Tongue (tissue), 2 donors: ENCODE data around the gene ARL4A. TPM values are rescaled to one million over a fixed set of nuclear protein-coding genes. Genes with fewer than 3 reads are reported as not detected.

Experiments
- DNase-seq: peaks from one replicate; pipeline ENCODE4 v3.0.0-alpha.2; 2015
- total RNA-seq: library from RNA; depleted of rRNA; stranded (reverse); fragments of >200 nt; gene quantifications from one replicate; pipeline ENCODE4 v1.2.3, GENCODE V29; 2014

ARL4A gene
- total RNA-seq, 1 donor from 2014 or later: 34.3 TPM

DNA sequence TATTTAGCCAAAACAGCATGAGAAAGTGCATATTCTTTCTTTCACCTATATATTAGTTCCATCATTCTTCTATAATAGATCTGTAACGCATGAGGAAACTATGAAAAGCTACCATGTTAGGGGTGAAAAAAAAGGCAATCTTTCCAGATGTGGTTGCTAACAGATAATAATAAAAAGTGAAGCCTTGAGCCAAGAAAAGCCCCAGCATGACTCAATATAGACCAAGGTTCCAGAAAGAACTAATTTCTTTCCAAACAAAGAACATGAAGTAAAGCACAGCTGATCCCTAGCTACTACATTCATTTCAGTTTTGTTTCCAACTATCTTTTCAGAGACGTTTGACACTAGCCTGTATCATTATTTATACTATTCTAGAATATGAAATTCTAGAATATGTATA, 16.4 kb downstream of the ARL4A start:
- DNase-seq: no peak

DNA sequence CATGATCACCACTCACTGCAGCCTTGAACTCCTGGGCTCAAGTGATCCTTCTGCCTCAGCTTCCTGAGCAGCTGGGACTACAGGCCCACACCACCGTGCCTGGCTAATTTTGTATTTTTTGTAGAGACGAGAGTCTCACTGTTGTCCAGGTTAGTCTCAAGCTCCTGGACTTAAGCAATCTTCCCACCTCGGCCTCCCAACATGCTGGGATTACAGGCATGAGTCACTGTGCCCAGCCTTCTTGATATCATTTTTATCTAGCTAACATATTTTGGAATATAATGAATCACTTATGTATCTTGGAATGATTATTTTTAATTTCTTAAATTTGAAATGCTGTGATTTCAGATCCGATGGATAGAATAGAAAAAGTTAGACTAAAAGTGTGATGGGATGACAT, 18.4 kb downstream of the ARL4A start:
- DNase-seq: no peak

DNA sequence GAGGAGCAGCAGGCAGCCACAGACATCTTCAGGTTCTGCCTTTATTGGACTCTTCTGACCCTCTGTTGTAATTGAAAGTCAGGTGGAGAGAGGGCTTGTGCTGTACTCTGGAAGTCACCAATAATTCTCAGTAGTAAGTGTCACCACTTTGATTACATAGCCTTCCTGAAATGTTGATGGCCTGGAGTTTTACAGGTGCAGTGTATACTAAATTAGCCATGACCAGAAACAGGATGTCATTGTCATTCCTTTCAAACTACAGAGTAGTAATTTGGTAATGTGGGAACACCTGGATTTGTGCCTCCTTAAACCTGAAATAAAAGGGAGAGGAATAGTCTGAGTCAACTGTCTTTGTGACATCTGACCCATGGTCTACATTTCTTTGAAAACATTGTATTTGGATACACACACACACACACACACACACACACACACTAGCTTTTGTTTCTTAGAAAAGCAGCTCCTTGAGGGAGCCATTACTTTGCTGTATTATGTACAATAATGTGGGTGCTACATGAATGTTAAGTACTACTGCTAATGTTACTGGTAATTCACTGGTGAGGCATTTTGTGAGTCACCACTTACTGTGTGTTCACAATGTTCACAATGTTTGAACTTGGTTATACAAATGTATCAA, 19.6 kb downstream of the ARL4A start:
- no peak for DNase-seq

DNA sequence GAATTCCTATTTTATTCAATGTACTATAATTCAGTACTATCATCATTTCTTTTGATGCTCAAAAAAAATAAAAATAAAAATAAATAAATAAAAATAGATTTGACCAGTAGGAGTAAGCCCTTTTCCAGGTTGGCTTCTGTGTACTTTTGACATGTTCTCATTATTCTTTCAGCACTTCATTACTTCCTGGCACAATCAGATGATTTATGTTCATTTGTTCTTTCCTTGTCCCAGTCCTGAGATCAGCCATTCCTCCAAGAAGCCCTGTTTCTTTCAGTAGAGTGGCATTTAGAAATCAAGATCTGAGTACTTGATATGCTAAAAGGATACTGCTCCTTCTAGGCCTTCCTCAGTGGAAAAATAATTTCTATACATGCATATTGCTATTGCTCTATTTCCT, 20.9 kb downstream of the ARL4A start:
- DNase-seq: no peak

DNA sequence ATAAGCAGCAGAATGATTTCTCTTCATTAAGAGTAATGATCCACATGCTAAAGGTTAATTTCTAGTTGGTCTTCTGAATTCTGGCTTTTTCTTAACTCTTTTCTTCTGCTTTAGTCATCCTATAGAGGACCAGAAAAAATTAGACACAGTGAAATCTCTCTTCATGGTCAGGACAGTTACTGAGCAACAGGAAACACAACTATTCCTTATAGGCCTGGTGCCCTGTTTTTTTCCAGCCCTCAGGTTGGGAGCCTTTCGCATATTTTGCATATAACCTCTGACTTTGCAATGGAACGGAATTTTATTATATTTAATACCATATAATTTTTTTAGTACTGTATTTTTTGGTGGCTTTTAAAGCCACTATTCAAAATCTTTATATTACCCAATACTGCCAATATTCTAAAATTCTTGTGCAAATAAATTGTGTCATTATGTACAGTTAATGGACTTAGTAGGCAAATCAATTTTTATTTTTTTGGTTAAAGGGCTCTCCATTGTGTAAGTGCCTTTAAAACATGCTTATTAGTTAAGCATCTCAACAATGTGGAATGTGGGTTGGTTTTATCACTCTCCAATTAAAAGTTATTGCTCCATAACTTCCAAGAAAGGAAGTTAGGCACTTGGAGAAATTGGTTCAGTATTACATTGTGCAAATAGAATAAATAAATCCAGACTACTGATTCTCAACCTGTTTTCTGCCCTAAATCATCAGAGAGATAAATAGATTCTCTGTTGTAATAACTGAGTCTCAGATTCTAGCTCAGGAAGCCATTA, 22.5 kb downstream of the ARL4A start:
- no peak for DNase-seq

DNA sequence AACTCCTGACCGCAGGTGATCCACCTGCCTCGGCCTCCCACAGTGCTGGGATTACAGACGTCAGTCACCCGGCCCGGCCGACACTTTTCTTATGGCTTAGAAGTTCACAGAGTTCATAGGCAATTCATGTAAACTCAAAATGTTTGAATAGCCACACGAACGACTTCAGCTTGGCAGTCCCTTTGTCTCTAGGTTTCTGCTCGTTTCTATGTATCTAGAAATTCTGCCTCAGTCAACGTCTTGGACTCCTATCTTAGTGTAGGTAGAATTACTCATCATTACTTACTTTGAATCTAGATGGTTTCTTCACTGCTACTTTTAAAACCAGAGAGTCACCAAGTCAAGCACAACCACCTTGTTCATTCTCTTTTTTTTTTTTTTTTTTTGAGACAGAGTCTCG, 23.7 kb downstream of the ARL4A start:
- DNase-seq: no peak

DNA sequence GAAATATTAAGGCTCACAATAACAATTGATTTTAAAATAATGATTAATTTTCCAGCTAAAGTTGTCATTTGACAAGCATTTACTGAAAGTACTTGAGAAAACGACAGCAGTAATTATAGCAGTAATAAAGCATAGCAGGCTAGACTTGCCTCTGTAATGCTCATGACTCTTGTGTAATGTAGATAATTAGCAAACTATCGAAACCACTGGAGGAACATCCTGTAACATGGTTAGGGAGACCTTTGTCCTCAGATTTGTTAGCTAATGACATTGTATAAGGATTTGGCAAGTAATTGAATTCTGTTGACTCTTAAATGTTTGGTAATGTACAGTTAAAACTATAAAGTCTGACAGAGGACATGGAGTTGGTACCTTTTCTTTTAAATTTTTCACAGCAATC, 24.8 kb downstream of the ARL4A start:
- no peak for DNase-seq

DNA sequence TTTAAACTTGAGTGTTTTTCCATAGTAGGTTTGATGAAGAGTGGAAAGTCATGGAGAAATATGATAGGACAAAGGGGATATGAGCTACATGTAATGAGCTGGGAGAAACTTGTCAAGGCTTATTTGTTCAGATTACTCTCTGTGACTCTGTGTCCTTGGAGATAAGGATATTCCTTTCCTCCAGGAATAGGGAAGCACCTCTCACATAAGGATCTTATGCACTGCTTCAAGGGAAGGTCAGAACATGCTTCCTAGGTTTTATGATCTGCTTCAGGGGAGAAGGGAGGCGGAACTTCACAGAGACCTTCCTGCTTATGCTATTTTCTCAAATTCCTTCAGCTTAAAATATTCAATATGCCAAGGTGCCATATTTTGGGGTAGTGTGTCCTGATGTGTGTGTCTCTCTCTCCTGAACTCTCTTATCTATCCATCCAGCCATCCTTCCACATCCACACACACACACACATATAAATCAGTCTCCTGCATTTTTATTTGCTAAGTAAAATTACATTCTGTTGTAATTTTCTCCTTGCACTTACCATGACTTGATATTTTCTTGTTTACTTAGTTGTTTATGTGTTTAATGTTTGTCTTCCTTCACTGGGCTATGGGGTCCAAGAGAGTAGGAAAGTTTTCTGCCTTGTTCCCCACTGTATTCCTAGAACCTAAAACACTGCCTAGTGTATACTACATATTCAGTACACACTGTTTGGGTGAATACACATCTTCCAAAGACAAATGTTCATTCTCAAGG, 26.4 kb downstream of the ARL4A start:
- no peak for DNase-seq

DNA sequence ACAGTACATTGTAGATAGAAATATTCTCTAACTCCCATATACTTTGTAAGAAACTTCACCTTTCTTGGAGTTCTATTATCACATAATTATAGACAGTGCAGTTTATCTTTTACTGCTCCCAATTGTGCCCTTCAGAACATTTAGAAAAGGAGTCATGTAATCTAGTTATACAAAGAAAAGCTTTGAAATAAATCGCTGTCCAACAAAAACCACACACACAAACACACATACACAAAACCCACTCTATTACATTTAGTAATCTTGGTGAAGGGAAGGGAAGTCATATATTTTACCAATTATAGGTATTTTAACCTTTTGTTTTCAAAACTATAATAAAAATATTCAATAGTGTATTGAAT, 26.9 kb downstream of the ARL4A start:
- DNase-seq: no peak

DNA sequence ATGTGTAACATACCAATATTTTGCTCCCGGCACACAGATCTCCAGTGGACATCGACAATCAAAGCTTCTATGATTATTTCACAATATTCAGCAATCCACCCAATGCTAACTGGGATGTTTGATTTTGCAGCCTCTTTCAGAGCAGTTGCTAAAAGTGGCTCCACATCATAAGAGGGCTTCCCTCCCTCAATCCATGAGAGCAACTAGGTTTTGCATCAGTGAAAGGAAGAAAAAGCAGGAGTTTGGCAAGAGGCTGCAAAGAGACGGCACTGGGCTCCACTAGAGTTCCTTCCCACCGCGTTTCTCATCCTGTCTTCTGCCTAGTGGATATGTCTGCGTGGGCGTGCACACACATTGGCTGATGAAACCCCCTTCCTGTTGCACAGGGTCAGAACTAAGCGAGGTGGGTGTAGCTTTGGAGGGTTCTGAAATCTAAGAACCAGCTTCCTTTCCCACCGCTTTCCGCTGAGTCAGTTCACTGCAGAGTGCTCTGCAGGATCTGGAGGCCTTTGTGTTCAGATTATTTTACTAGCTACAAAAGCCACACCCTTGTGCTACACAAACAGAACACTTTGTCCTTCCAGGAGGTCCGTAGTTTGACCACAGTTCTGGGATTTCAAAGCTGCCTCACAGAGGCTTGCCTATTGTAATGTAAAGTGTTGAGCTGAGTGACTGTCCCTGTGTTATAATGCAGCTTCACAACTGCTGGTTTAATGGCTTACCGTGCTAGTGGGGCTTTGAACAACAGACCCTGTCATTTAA, 28.1 kb downstream of the ARL4A start:
- peak; percentile 75 for DNase-seq

DNA sequence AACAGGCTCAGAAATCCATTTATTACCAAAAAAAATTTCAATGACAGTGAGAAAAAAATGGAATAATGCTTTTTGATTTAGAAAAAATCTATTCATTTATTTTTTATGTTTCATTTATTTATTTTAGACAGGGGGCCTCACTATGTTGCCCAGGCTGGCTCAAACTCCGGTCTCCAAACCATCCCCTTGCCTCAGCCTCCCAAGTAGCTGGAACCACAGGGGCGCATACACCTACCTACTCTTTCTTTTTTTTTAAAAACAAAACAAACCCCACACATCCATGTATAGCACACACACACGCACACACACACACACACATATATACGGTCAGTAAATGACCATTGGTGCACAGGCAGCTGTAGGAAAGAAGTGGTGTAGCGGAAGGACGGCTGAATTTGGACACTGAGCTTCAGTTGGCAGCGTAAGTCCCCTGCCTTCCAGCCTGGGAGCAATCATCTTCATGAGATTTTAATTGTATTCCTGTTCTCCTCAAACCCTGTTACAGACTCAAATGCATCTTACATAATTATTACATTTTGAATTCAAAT, 28.8 kb downstream of the ARL4A start:
- DNase-seq: peak; percentile 13

DNA sequence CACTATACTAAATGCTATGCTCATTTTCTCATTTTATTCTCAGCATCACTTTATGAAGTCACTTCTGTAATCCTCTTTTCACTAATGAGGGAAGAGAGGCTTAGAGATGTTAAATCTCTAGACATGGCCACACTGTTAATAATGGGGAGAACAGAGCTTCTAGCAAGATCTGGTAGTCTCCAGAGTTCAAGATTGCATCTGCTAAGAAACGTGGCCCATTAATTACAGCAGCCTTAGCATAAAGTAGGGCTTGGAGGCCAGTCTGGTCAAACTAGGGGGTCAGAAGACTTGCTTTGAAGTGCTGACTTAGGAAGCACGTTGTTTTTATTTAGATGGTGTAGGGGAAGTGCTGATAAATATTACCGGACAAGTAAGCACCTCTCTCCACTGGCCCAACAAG, 29.3 kb downstream of the ARL4A start:
- no peak for DNase-seq

DNA sequence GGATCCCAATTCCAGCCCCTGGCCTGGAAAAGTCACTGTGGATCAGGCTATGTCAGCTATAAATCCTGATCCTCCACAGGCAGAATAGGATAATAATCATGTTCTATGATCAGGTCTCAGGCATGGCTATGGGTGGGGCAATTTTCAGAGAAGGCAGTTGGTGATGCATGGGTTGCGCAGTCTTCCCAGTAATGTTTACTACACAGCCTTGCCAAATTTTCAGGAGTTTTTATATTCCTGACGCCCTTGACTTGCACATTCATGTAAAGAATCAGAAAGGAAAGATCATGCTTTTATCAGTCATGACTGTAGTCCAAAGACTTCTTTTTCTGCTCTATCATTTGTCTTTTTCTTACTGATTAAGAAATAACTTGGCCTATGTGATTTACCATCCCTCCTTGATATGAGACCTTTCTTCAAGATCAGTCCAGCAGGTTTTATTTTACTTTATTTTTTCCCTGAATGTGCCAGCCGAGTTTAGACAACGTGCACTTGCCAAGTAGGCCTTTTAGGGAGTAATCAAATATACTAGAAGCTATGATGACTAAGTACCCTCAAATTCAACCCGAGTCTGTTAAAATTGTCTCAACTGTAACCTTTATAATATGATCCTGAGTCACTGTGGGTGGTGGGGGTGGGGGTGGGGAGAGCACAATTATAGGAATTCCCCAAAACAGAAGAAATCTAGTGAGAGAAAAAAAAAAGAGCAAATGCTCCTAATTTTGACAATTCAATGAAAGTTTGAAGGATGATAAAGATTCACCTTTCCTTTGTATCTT, 31.9 kb downstream of the ARL4A start:
- DNase-seq: no peak

DNA sequence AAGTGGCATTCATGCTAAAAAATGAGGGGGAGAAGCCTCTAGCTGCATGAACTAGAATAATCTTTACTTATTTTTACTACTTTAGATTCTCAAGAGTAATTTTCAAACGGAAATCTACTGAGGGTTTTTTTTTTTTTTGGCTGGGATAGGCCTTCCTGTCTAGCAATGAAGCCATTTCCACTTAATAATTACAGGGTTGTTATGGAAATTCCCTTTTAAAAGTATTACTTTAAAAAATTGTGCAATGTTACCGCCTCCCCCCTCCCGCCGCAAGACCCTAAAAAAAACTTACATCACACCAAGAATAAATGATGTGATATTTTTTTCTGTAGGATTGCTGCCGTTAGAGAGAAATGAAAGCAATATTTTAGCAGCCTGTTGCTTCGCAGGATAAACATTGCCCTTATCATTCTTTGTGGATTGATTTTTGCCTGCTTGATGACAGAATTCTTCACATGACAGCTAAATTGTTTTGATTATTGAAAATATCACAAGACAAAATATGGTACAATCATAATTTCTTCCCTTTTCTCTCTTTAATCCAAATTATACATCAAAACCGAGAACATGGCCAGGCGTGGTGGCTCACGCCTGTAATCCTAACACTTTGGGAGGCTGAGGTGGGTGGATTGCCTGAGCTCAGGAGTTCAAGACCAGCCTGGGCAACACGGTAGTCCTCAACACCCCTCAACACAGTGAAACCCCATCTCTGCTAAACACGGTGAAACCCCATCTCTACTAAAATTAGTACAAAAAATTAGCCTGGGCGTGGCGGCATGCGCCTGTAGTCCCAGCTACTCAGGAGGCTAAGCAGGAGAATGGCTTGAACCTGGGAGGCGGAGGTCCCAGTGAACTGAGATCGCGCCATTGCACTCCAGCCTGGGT, 32.8 kb downstream of the ARL4A start:
- no peak for DNase-seq

DNA sequence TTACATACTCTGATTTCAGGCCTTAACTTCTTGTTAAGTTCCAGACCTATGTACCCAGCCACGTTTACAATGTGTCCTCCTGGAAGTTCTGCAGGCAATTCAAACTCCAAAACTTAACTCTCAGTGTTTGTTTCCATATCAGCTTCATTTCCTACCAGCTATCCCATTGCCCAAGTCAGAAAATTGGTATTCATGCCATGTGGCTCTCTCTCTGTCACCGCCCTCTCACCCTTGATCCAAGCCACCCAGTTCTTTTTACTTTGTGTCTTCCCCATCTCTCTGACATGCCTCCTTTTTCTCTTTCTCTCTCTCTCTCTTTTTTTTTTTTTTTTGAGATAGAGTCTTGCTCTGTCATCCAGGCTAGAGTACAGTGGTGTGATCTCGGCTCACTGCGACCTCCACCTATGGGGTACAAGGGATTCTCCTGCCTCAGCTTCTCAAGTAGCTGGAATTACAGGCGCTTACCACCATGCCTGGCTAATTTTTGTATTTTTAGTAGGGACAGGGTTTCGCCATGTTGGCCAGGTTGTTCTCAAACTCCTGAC, 33.9 kb downstream of the ARL4A start:
- DNase-seq: no peak

DNA sequence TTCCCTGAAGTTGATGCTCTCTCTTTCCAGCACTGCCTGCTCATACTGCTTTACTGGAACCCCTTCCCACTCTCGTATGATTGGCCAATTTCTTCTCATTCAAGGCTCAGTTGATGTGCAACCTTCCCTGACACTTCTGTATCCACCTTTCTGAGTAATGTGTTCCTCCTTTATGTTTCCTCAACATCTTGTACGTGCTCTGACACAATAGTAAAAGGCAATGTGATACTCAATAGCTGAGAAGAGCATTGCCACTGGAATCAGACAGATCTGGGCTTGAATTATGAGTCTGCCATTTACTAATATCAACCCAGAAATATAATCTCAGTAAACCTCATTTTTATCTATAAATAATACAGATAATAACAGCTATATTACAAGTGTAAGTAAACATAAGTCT, 34.7 kb downstream of the ARL4A start:
- DNase-seq: no peak

DNA sequence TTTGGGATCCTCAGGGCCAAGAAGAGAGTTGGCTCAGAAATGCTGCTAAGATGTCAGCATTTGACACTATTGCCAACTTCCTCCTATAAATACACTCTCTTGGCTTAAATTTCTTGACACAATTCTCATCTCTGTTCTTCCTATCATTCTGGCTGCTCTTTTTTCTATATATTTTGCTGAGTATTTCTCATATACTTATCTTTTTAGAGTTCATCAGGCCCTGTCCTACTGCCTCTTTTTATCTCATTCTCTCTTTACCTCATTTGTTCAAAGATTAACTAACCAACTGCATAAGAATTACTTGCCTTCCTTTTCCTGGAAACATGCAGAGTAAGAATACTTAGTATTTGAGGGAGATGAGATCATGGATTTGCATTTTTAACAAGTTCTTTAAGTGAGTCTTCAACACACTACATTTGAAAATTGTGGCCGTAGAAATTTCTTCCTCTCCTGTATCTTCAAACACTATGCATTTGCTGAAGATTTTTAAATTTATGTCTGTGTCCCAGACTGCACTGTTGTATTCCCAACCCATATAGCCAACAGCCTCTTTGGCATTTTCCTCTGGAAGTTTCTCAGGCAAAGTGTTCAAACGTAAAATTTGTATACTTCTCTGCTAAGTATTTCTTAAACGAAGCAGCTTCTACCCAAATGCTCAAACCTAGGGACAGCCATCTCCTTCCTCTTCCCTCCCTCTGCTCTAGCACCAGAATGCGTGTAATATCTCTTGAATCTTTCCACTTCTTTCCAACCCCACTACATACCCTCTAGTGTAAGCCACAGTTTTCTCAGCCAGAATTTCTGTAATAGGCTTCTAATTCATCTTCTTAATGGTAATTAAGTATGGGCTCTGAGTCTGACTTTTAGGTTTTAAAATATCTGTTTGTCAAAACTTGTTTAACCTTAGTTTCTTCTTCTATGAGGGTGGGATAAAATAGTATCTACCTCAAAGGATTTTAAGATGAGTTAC, 35.5 kb downstream of the ARL4A start:
- no peak for DNase-seq

DNA sequence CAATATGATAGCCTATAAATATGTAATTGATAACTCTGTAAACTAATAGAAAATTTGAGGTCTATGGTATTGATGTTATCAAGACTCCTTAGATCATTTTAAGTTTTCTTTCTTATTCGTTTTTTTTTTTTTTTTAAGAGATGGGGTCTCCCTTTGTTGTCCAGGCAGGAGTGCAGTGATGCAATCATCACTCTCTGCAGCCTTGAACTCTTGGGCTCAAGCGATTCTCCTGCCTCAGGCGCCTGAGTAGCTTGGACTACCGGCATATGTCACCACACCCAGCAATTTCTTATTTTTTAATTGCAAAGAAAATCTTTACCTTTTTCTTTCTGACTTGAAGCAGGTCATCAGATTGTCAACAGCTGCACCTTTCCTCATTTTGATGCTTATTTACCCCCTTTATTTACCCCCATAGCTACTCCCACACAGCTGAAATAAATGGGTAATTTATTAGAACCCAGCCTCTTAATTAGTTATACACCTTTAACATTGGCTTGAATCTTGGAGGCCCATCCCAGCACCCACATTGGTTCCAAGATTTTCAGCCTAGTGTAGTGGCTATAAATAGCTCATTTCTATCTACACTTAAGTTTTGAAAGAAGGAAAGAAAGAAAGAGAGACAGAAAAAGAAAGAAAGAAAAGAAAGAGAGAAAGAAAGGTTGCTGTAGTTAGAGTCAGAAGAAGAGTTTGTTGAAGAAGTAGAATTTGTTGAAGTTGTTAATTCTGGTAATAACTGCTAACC, 38.3 kb downstream of the ARL4A start:
- DNase-seq: no peak
